HG02759 (cell line): ENCODE data around the gene RGPD8.
"Not testable (repeated sequence)": the region's sequence is repeated elsewhere in the genome, so short reads cannot be mapped to it uniquely, and the experiment has no call there.

Experiments used
- ATAC-seq: cut with Tn5 transposase; IDR thresholded peaks from one replicate; pipeline ENCODE4 v1.9.1; 2021; ENCODE audit warnings: mild to moderate bottlenecking, moderate library complexity; ENCODE audit not compliant: unreplicated experiment

Gene RGPD8

DNA sequence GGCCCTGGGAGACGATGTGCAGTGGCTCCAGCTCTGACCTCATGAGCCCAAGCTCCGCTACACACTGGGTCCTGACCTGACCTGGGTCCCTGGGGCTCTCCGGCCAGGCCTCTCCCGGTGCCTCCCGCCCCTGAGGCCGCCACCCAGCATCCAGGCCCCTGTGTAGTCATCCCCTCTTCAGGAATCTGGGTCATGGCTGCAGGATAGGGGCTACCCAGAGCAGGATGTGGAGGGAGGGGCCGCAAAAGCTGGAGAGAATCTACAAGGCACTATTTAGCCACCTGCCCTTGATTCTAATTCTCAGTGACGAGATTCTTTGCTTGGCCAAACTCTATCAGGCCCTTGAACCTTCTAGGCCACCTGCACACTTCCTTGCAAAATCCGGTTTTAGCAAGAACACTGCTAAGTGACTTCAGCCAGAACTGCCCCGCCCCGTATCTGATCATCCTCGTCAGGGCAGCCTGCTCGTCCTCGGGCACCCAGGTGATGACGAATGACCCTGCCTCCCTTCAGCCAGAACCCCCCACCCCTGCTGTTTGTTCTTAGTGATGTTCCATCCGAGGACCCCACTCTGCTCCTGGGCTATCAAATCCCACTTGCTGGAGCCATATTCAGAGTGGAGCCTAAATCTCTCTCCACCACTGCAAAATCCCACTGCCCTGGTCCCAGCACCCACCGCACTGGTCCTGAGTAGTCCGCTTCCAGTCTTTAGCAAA lies 2.4 kb upstream of the RGPD8 start:
- ATAC-seq: not testable (repeated sequence)

DNA sequence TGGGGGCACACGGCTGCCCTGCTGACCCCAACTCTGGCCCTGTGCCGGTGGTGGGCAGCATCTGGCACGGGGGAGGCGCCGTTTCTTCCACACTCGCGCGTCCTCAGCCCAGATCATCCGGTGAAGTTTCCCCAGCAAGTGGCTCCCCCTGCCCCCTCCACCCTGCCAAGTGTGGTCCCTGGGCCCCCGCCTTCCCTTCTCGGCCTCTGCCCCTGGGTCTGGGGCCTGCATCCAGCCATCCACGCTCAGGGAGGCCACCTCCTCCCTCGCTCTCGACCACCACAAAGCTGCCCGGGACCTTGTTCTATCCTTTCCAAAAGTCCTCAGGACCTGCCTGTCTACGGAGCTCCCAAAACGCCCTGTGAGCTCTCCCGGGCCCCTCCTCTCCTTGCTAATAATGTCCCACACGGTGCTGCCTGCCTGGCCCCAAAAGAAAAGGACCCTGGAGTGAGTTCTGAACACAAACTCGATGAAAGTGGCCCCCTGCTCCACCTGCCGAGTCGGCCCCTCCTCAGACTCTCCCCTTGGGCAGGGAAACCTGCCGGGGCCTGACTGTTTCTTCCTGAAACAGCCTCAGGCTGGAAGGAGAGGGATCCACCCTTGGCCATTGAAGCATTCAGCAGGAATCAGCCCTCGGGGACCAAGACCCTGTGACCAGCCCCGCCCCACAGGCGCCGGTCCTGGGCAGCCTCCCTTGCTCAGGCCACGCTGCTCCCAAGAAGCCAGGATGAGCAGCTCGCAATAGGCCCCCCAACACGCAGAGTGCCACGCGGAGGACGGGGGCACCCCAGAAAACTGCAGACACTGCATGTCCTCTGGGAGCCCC lies 1.7 kb upstream of the RGPD8 start:
- not testable (repeated sequence) for ATAC-seq

DNA sequence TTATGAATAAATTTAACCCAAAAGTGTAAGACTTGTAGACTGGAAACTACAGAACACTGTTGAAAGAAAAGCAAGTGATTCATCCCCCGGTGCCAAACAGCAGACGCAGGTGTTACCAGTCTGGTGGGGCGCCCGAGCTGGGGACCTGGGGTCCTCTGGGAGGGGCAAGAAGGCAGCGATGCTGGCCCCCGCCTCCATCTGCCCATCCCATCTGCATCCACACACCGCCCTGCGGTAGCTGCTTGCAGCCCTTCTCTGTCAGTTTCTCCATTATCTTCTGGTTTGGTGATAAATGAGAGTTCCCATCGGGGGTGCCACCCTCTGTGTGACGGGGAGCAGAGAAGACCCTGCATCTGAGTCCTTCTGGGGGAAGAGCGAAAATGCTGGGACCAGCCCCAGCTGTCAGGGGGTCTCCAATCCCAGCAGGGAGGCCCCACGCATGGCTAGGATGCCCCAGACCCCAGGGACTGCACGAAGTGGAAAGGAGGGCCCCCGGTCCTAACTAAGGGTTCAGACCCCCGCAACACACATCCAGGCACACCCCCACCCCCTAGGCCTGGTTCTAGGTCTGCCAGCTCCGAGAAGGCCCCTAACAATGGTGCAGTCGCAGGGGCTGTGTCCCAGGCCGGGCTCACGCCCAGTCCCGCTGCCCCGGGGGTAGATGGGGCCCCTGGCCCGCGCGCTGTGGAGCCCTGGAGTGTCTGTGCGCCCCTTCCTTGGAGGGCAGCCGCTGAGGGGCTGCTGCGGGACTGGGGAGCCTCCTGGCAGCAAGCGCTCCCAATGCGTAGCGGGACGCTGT lies 686 bp upstream of the RGPD8 start:
- ATAC-seq: no peak

DNA sequence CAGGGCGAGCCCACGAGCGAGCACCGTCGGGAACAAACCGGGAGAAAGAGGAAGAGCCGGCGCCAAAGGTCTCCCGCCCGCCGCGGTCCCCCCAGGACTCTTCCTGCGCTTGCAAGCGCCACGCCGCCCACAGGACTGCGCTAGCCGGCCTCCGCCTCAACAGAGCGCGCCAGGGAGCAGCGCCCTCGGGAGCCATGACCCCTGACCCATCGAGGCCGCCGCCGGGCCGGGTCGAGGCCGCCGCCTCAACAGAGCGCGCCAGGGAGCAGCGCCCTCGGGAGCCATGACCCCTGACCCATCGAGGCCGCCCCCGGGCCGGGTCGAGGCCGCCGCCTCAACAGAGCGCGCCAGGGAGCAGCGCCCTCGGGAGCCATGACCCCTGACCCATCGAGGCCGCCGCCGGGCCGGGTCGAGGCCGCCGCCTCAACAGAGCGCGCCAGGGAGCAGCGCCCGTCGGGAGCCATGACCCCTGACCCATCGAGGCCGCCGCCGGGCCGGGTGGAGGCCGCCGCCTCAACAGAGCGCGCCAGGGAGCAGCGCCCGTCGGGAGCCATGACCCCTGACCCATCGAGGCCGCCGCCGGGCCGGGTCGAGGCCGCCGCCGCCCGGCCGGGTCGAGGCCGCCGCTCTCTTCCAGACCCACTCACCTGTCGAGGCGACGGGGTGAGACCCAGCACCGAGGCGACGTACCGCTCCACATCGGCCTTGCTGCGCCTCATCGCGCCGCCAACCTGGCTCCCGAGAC lies 538 bp downstream of the RGPD8 start:
- peak; percentile 52 for ATAC-seq

DNA sequence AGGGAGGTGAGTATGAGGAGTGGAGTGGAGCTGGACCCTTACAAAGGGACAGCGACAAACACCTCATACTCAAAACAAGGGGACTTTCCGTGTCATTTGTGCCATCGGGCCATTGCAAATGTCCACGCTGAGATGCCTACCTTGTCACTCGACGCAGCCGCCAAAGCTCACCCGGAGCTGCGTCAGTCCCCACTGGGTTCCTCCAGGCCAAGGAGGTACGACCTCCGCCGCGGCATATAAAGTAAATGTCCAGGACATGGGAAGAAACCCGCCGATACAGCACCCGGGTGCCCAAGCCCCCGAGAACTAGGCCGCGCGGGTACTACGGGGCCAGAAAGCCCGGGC lies 1.1 kb downstream of the RGPD8 start:
- not testable (repeated sequence) for ATAC-seq

DNA sequence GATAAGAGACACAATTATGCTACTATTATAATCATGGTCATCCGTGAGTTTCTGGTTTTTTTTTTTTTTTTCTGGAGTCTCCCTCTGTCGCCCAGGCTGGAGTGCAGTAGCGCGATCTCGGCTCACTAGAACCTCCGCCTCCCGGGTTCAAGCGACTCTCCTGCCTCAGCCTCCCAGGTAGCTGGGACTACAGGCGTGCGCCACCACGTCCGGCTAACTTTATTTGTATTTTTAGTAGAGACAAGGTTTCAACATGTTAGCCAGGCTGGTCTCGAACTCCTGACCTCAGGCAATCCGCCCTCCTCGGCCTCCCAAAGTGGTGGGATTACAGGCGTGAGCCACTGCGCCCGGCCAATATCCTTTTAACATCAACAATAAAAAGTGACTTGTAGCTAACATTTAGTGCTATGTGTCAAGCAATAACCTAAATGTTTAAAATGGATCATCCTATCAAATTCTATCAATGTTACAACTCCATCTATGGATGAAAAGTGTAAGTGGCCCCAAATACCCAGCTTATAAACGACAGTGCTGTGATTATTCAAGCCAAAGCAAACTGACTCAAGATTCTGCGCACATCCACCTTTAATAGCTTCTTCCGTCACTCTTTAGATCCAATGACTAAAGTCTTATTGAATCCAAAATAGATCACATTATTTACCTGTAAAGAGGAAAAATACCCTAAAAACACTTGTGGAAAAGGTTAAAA lies 1.7 kb downstream of the RGPD8 start:
- not testable (repeated sequence) for ATAC-seq

DNA sequence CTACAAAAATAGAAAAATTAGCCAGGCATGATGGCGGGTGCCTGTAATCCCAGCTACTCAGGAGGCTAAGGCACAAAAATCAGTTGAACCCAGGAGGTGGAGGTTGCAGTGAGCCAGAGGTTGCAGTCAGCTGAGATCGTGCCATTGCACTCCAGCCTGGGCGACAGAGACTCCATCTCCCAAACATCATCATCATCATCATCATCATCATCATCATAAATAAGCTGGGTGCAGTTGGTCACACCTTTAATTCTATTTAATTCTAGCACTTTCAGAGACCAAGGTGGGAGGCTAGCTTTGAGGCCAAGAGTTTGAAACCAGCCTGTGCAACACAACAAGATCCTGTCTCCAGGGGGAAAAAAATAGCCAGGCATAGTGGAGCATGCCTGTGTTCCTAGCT lies 8.9 kb downstream of the RGPD8 start:
- ATAC-seq: not testable (repeated sequence)

DNA sequence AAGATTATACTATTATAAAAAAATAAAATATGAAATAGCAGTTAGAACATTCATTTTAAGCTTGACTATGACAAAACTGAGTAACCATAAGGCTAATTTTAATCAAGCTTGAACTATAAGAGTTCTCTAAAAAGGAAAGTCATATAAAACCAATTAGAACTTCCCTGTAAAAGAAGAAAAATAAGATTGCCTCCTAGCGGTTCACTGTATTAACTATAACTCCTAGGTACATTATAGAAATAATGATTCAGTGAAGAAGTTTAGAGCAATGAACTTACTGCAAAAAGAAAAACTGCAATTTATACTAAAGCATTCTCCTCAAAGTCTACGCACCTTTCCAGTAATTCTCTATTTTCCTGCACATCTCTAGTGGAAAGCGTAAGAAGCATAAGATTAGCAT lies 16.6 kb downstream of the RGPD8 start:
- not testable (repeated sequence) for ATAC-seq

DNA sequence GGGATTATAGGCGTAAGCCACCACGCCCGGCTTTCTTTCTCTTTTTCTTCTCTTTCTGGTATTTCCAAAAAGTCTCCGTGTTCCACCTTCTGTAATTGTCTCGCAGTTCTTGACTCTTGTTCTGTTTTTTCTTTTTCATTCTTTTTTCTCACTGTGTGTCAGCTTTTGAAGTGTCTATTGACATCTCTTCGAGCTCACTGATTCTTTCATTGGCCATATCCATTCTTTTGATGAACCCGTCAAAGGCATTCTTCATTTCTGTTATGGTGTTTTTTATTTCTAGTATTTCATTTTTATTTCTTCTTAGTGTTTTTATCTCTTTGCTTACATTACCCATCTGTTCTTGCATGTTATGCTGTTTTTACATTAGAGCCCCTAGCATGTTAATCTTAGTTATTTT lies 73.4 kb downstream of the RGPD8 start:
- ATAC-seq: not testable (repeated sequence)

DNA sequence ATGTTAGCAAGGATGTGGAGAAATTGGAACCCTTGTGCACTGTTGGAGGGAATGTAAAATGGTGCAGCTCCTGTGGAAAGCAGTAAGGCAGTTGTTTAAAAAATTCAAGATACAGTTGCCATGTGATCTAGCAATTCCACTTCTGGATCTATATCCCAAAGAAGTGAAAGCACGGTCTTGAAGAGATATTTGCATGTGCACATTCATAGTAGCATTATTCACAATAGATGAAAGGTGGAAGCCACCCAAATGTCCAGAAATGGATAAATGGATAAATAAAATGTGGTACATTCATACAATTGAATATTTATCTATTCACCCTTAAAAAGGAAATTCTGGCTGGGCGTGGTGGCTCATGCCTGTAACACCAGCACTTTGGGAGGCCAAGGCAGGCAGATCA lies 79.1 kb downstream of the RGPD8 start:
- not testable (repeated sequence) for ATAC-seq

DNA sequence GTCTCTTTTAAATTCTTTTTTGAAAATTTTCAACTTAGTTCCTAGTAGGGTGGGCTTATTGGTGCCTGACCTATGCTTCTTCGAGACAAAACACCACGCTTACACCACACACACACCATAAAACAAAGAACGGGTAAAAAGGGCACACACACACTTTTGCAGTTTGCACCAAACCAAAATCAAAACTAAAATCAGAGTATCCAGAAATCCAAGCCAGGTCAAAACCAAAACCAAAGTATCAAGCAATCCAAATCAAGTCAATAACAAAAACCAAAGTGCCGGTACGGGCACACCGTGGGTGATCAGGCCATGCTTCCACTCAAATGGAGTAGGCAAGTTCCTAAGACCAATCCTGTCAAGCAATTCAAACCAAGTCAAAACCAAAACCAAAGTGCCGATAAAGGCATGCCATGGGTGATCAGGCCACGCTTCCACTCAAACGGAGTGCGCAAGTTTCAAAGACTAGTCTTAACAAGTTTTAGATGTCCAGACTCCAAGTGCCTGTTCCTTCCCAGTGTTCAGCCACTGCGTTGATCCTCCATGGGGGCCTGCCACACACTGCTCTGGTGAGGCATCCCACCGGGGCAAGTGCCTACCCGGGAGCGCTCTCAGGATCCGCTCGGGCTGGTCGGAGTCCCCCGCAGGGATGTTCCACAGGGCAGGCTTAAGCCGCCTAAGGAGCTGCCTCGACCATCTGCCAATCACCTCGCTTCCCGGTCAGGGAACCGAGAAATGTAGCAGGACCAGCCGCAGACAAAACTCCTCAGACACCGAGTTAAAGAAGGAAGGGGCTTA lies 80.4 kb downstream of the RGPD8 start:
- not testable (repeated sequence) for ATAC-seq

DNA sequence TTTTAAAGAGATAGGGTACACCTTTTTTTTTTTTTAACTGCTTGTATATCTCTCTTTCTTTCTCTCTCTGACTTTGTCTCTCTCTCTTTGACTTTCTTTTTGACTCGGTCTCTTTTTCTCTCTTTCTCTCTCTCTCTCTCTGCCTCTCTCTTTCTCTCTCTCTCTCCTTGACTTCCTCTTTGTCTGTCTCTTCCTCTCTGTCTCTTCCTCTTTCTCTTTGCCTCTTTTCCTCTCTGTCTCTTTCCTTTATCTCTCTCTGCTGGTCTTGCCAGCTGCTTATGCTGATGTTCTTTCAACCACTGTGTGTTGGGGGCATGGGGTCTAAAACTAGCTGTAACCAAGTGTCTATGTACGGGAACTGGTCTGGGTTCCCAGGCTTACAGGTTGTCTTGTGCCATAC lies 81.2 kb downstream of the RGPD8 start:
- not testable (repeated sequence) for ATAC-seq

DNA sequence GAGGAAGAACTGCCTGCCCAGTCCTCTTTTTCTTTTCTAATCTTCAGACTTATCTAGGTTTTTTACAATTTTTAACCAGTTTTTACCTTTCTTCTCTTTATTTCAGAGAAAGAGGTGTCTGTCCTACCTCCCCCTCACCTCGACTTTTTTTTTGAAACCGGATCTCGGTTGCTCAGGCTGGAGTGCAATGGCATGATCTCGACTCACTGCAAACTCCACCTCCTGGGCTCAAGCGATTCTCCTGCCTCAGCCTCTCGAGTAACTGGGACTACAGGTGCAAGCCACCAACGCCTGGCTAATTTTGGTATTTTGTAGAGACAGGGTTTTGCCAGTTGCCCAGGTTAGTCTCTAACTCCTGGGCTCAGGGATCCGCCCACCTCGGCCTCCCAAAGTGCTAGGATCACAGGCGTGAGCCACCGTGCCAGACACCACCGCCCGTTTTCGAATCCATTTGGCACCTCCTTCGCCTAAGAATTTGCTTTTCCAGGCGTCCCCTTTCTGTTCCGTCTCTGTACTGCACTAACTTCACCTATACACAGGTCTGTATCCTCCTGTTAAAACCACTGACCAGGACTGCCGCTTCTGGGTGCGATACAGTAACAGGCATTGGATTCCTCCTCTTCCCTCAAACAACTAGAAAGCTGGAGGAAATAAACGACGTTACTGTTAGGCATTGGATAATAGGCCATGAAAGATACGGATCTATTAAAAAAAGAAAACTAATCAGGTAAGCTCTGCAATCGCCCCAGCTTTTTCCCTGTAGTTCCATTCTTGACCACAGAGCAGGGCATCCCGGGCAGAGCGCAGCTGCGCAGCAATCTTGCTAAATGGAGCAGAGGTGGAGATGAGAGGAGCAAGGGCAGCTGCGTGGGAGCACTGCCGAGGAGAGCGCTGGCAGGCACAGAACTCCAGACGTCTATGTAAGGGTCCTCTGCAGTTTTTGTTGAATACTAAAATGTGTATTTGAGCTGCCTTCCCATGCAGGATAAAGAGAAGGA lies 88.1 kb downstream of the RGPD8 start:
- ATAC-seq: no peak

DNA sequence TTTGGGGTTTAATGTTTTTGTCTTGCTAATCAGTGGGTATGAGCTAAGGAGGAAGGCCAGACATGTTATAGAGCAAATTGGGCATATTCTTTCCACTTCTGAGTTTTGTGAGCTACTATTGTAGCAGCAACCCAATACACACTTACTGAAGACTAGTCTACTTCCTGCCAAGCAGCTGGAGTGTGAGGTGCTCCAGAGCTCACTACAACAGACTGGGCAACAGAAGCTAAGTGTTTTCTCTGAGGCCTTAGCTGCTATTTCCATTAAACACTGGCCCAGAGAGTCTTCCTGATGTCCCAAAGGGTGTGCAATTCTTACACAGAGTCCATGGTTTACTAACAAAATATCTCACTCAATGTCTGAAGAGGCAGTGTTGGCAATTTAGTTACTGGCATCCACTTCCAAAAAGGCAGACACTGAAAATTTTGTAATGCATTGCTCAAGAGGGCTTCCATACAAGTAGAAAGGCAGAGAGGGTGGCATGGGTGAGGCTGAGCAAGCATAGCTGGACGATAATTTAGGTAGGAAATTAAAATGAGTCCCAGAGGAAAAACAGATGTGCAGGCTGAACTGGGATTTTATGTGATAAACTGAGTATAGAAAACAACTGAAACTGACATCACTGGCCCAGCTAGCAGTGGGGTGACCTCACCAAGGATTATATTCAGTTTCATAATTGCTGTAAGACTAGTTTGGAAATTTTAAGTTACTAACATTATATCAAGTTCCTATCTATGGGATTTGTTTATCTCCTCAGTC lies 89.4 kb downstream of the RGPD8 start:
- no peak for ATAC-seq

DNA sequence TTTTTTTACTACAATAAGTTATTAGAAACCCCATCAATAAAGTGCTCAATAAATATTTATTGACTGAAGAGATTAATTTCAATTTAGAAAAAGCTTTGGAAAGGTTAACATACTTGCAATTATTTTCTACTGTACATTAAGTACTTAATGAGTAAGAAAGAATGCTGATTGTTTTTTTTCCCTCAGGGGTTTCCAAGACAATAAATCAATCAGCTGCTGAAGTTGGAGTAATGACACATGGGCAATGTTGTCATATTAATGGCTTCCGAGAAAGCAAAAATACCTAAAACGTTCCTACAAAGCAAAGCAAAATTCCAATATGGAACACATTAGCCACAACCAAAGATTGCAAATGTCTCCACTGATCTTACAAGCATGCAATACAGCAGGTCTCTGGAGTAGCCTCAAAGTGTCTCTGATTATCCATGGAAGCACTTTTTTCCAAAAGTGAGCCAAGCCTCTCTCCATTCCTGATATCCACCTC lies 91.3 kb downstream of the RGPD8 start:
- ATAC-seq: no peak

DNA sequence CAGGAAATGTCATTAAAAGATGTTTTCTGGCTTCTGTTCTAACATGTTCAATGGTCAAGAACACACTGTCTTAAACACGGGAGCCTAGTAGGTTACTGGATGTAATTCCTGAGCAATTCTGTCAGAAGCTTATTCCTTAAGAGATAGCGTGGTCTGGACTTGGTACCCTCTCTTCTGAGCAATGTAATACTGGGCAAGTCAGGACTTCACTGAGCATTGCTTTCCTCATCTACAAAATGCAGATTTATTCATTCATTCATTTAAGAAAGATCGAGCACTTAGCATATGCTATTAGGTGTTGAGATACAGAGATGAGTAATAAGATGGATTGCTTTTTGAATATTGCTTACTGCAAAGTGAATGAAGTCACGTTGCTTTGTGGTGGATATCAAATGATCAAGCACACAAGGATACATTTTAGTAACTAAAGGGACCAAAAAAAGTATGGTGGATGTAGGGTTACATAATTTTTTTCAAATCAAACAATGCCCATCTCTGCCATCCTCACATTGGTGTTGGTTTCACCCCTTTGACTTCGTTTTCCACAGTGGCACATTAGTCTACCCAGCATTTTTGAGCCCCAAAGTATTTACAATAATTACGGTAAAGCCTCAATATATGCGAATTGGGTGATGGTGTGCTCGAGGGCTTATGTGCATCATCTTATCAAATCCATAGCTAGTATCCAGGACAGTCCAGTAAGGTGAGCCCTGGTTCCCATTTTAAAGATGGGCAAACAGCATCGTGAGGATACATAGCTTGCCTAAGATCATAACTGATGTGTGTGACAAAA lies 92.8 kb downstream of the RGPD8 start:
- ATAC-seq: no peak

DNA sequence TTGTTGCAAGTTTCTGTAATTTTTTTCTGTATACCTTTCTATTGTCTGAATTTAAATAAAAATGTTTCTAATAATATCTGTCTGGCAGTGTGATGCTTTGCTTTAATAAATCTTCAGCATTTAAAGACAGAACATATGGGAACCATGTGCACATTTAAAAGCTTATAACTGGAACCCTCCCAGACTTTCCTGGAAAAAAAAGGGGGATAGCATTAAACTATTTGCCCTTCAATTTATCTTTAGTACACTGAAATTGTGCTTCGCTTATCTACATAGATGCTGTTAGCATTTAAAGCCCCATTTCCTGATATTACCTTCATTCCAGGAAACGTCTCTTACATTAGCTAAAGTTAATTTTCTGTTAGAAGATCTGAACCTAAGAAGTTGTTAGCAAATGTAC lies 93.5 kb downstream of the RGPD8 start:
- no peak for ATAC-seq
